A673 (cell line): Measurements from ENCODE around the gene ANK3.

ENCODE experiments used
- EZH2 ChIP-seq: fragments of 200-600 bp; sonication (generic); IDR thresholded peaks from 2 replicates; pipeline ENCODE4 v1.6.1; 2017; ENCODE audit warnings: borderline replicate concordance, low read depth, mild to moderate bottlenecking, mixed read lengths, antibody characterized with exemption, low read length; ENCODE audit not compliant: poor library complexity, severe bottlenecking
- TF ChIP-seq, protein P1 (sequence below): fragments of 300-800, 200-600 bp; sonication (generic); conservative IDR thresholded peaks from 2 replicates; pipeline ENCODE4 v1.5.1; 2017; ENCODE audit warnings: low read depth, mild to moderate bottlenecking, antibody characterized with exemption, low read length, moderate library complexity, mixed read lengths

DNA sequence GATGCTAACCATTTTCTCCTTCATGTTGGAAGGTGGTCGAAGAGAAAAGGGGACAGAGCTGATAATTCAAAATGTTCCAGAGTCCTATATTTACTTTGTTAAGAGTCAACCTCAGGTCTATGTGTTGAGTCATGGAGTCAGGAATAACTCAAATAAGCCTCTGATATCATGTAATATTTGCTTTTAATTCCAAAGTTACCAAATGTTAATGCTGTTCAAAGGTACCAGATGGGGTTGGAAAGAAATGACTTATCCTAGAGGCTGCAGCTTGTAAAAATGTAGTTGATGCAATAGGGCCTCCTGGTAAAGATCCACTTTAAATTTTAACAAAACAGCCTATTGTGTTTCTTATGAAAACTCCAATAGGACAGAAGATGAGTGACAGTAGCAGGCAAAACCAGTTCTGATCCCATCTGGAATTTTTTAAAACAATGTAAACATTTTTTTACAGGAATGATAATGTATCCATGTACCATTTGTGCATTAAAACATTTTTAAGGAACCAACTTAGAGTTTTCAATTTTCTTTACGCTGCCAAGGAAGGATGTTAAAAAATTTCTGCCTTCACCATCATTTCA lies 218.2 kb downstream of the ANK3 start:
- TF ChIP-seq, protein P1, sequence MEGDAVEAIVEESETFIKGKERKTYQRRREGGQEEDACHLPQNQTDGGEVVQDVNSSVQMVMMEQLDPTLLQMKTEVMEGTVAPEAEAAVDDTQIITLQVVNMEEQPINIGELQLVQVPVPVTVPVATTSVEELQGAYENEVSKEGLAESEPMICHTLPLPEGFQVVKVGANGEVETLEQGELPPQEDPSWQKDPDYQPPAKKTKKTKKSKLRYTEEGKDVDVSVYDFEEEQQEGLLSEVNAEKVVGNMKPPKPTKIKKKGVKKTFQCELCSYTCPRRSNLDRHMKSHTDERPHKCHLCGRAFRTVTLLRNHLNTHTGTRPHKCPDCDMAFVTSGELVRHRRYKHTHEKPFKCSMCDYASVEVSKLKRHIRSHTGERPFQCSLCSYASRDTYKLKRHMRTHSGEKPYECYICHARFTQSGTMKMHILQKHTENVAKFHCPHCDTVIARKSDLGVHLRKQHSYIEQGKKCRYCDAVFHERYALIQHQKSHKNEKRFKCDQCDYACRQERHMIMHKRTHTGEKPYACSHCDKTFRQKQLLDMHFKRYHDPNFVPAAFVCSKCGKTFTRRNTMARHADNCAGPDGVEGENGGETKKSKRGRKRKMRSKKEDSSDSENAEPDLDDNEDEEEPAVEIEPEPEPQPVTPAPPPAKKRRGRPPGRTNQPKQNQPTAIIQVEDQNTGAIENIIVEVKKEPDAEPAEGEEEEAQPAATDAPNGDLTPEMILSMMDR, result no peak
- no peak for TF ChIP-seq EZH2
